DND-41 (cell line): ENCODE data around the gene FITM2.

ENCODE experiments used
- ATAC-seq: fragments of 200-7000 bp; cut with Tn5 transposase; 3 replicates; pipeline ENCODE4 v1.9.1; 2021; ENCODE audit warnings: low read depth; ENCODE audit not compliant: insufficient read depth
- DNase-seq: peaks from one replicate; pipeline ENCODE4 v3.0.0-alpha.2; 2020
- H2AFZ ChIP-seq: 2 replicates; pipeline ENCODE4 v1.6.0; 2012; ENCODE audit warnings: low read depth, low read length
- H3K27ac ChIP-seq: 2 replicates; pipeline ENCODE4 v1.5.1; 2012; ENCODE audit warnings: low read length, inconsistent platforms
- H3K27me3 ChIP-seq: fragments of 200-600 bp; sonication (generic); 2 replicates; pipeline ENCODE4 v1.6.0; 2012; ENCODE audit warnings: low read length, mild to moderate bottlenecking, inconsistent platforms; ENCODE audit not compliant: insufficient read depth, poor library complexity
- H3K36me3 ChIP-seq: 2 replicates; pipeline ENCODE4 v1.5.1; 2012; ENCODE audit warnings: low read length, inconsistent platforms; ENCODE audit not compliant: insufficient read depth
- H3K4me1 ChIP-seq: 2 replicates; pipeline ENCODE4 v1.5.1; 2012; ENCODE audit warnings: mild to moderate bottlenecking, low read length; ENCODE audit not compliant: insufficient read depth
- H3K4me2 ChIP-seq: 2 replicates; pipeline ENCODE4 v1.6.0; 2012; ENCODE audit warnings: mild to moderate bottlenecking, moderate library complexity, low read length, inconsistent platforms; ENCODE audit not compliant: insufficient read depth
- H3K4me3 ChIP-seq, 2 experiments: fragments of 200-600 bp in 1 of 2; shearing (Covaris generic) in 1 of 2; 2 replicates each; pipeline ENCODE4 v1.5.1; 2012 to 2016; ENCODE audit warnings: inconsistent platforms in 2 of 2, low read length in 2 of 2, mild to moderate bottlenecking in 2 of 2, low read depth in 1 of 2, moderate library complexity in 1 of 2
- H3K79me2 ChIP-seq: 2 replicates; pipeline ENCODE4 v1.6.0; 2012; ENCODE audit warnings: low read length, inconsistent platforms; ENCODE audit not compliant: insufficient read depth
- H3K9ac ChIP-seq: 2 replicates; pipeline ENCODE4 v1.6.0; 2012; ENCODE audit warnings: low read depth, mild to moderate bottlenecking, inconsistent platforms, low read length, moderate library complexity
- H3K9me3 ChIP-seq: 2 replicates; pipeline ENCODE4 v1.5.1; 2012; ENCODE audit warnings: low read length, moderate library complexity, mild to moderate bottlenecking, inconsistent platforms; ENCODE audit not compliant: insufficient read depth, severe bottlenecking
- H4K20me1 ChIP-seq: 2 replicates; pipeline ENCODE4 v1.6.0; 2012; ENCODE audit warnings: low read length; ENCODE audit not compliant: insufficient read depth
- CTCF ChIP-seq: IDR thresholded peaks from 2 replicates; pipeline ENCODE4 v1.5.1; 2012; ENCODE audit warnings: borderline replicate concordance, low read length, moderate library complexity, mild to moderate bottlenecking; ENCODE audit not compliant: poor library complexity, severe bottlenecking; ENCODE audit errors: extremely low read depth
- EZH2 ChIP-seq: IDR thresholded peaks from 3 replicates; pipeline ENCODE4 v1.6.1; 2012; ENCODE audit warnings: borderline replicate concordance, low read depth, mild to moderate bottlenecking, moderate library complexity, low read length, inconsistent platforms; ENCODE audit not compliant: severe bottlenecking

The FITM2 gene

GRCh38 chr20:44310664-44311639, at the start of gene FITM2:
TSS of gene FITM2 (minus strand) at chr20:44311202. CDS start at chr20:44311148, 54 bp downstream.
- TF ChIP-seq EZH2 (no peak), CTCF (peak; percentile 100)
- ATAC-seq = peak; percentile 96
- Histone ChIP-seq H3K79me2 (no peaks in the 10 kb centered on the region), H3K9me3 (no peaks in the 10 kb centered on the region), H3K27ac (peak within 1 kb of the TSS; percentile 58), H3K36me3 (no peaks in the 10 kb centered on the region), H3K4me1 (peaks cover 20% of the 10 kb centered on the region), H3K4me3 (peak within 1 kb of the TSS; percentile 33 to 66; a peak in 3 of 4 replicates), H3K9ac (peak within 1 kb of the TSS; percentile 66), H2AFZ (peak within 1 kb of the TSS; percentile 94), H3K27me3 (no peaks in the 10 kb centered on the region), H3K4me2 (peak within 1 kb of the TSS; percentile 86), H4K20me1 (no peaks in the 10 kb centered on the region)
- DNase-seq = peak; percentile 97

- DNase-seq (no peak), ATAC-seq (no peak)
- Histone ChIP-seq H3K9ac (no peak overlapping the region), H3K9me3 (no peaks in the 10 kb centered on the region), H3K36me3 (no peaks in the 10 kb centered on the region), H2AFZ (no peak overlapping the region), H3K27me3 (peaks cover 22% of the 10 kb centered on the region), H3K27ac (no peak overlapping the region), H3K4me1 (no peaks in the 10 kb centered on the region), H3K4me2 (no peak overlapping the region), H4K20me1 (no peaks in the 10 kb centered on the region), H3K4me3 (no peak overlapping the region), H3K79me2 (no peaks in the 10 kb centered on the region)
- no peak for TF ChIP-seq CTCF
- TF ChIP-seq EZH2 = no peak
Observed at GRCh38 chr20:44360221-44360620, 49.2 kb upstream of the FITM2 start.

- Histone ChIP-seq H3K4me2 (no peak overlapping the region), H3K79me2 (no peaks in the 10 kb centered on the region), H3K36me3 (no peaks in the 10 kb centered on the region), H3K4me1 (no peaks in the 10 kb centered on the region), H3K9me3 (no peaks in the 10 kb centered on the region), H3K4me3 (no peak overlapping the region), H3K27ac (no peak overlapping the region), H2AFZ (no peak overlapping the region), H3K27me3 (peaks cover 22% of the 10 kb centered on the region), H4K20me1 (no peaks in the 10 kb centered on the region), H3K9ac (no peak overlapping the region)
- ATAC-seq (no peak), DNase-seq (no peak)
- TF ChIP-seq CTCF = no peak
- no peak for TF ChIP-seq EZH2
Observed at GRCh38 chr20:44358776-44359175, 47.8 kb upstream of the FITM2 start.
